Adrenal gland (tissue), 12 donors: ENCODE measurements around the gene GFOD1. TPM values are rescaled to one million over a fixed set of nuclear protein-coding genes. Genes with fewer than 3 reads are reported as not detected.

Experiments used
- DNase-seq, 7 donors: peaks; one replicate each; pipeline ENCODE4 v3.0.0-alpha.2; 2019 to 2020
- H3K27ac ChIP-seq, 5 donors: fragments of 200-600 bp; sonication (generic) in 4 of 5; 1 replicate in 3 of 5; 2 replicates in 2 of 5; pipeline versions ENCODE4 v1.5.1 to v1.8.0; 2016 to 2020; ENCODE audit warnings: mild to moderate bottlenecking in 1 of 5
- H3K27me3 ChIP-seq: fragments of 200-600 bp; 2 replicates; pipeline ENCODE4 v1.8.0; 2021
- H3K36me3 ChIP-seq, 2 donors: fragments of 200-600 bp; replicated peaks in 1 of 2; 1 replicate in 1 of 2; 2 replicates in 1 of 2; pipeline versions ENCODE4 v1.5.1 to v1.8.0; 2018 to 2022
- H3K4me1 ChIP-seq, 2 donors: fragments of 200-600 bp; replicated peaks in 1 of 2; 1 replicate in 1 of 2; 2 replicates in 1 of 2; pipeline versions ENCODE4 v1.5.1 to v1.8.0; 2018 to 2021
- H3K4me3 ChIP-seq, 4 donors: fragments of 200-600 bp; sonication (generic) in 3 of 4; one replicate each; pipeline ENCODE4 v1.5.1; 2016 to 2018
- H3K9me3 ChIP-seq, 3 donors: fragments of 200-600 bp; sonication (generic) in 1 of 3; replicated peaks in 1 of 3; 1 replicate in 2 of 3; 2 replicates in 1 of 3; pipeline versions ENCODE4 v1.5.1 to v1.8.0; 2016 to 2021
- CTCF ChIP-seq, 6 experiments: fragments of 450-650 bp in 4 of 6; fragments of 200-600 bp in 2 of 6; sonication (generic) in 1 of 6; IDR thresholded peaks; 1 replicate in 5 of 6; 2 replicates in 1 of 6; pipeline versions ENCODE4 v1.5.1 to v1.8.0; 2016 to 2021; ENCODE audit warnings: antibody characterized with exemption in 6 of 6, mild to moderate bottlenecking in 2 of 6, moderate library complexity in 1 of 6
- POLR2A ChIP-seq, 2 donors: fragments of 450-650 bp; IDR thresholded peaks; one replicate each; pipeline ENCODE4 v1.6.1; 2017; ENCODE audit warnings: antibody characterized with exemption in 2 of 2, mild to moderate bottlenecking in 2 of 2, moderate library complexity in 1 of 2
- WGBS, 4 donors: extraction: QIAGEN DNeasy Blood & Tissue Kit in 2 of 4; methylation state at CpG; one replicate each; pipeline versions ENCODE4 v1.1.5 to v1.1.7; 2013 to 2017; 5-methylcytosine and 5-hydroxymethylcytosine counted together
- intact Hi-C, 2 donors: fragments of 100-400 bp; cut with DNase I; formaldehyde crosslinking; loops; one replicate each; pipeline versions ENCODE4 v1.14.1 to v1.15.0; 2022 to 2023
- polyA plus RNA-seq, 3 donors: library from polyadenylated mRNA; stranded (reverse); fragments of 200-250 nt in 2 of 3; fragments of 350-450 nt in 1 of 3; fragmentation: Illumina TruSeq in 1 of 3; extraction: RNeasy Lipid Tissue Mini Kit (QIAGEN cat#74804) in 1 of 3; gene quantifications; one replicate each; pipeline ENCODE4 v1.2.3, GENCODE V29; 2013 to 2014
- total RNA-seq, 9 donors: library from RNA; depleted of rRNA in 4 of 9; stranded (reverse); fragments of >200 nt in 4 of 9; fragments of 120-200 nt in 1 of 9; fragmentation: NEBNext Ultra II Directional in 1 of 9; extraction: Animal tissue kit (Norgen Biotek cat#: 25700) in 1 of 9; gene quantifications; one replicate each; pipeline versions ENCODE4 v1.1.0 to v1.2.4, GENCODE V29; 2013 to 2023
- donor health status: healthy with polysubstance abuse.
- donor health status: Bipolar disorder and iron deficiency.
- donor health status: DM: yes; HTN: yes; CAD: no.
- donor health status: DM: no; HTN: no; CAD: no.
- donor health status: DM: no; HTN: no; CAD: no.
- donor health status: DM: yes; HTN: yes; CAD: no.

The GFOD1 gene
- total and polyA plus RNA-seq, 12 donors: 1.9 to 7.7 (median 4.1) TPM

DNA sequence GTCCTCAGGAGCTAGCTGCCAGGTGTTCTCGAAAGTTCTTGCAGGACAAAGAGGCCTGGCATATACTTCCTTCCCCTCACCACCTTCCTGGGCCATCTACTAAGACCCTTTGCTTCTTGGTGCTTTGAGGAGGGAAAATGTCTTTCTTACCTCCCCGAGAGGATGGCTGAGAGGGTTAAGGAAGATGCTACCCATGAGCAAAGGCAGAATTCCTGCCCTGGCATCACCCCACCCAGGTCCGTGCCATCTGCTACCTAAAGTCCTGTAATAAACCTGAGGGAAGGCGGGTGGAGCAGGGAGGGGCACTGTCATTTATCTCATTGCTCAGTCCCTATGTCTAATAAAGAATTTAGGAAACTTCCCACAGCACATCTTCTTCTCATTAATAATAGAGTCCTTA, 16.2 kb downstream of the GFOD1 start:
- intact Hi-C loops: loop anchor here in 1 of 2 donors (10.0 kb wide), 1 partner anchor 116 kb away; no protein-coding TSS in a partner anchor
- TF ChIP-seq POLR2A (IDR thresholded peaks at IDR 0.05): no peak
- no peak for TF ChIP-seq CTCF (IDR thresholded peaks at IDR 0.05)
- no peak overlapping the region for H3K4me3 ChIP-seq
- no peaks in the 10 kb centered on the region for H3K9me3 ChIP-seq
- DNase-seq: no peak
- no peak overlapping the region for H3K27ac ChIP-seq
- 65 to 70% (median 69%) methylated on average over 4 of the region's 4 CpGs for WGBS, 4 donors
- H3K36me3 ChIP-seq: no peaks in the 10 kb centered on the region
- no peaks in the 10 kb centered on the region for H3K27me3 ChIP-seq
- H3K4me1 ChIP-seq: no peaks in the 10 kb centered on the region

DNA sequence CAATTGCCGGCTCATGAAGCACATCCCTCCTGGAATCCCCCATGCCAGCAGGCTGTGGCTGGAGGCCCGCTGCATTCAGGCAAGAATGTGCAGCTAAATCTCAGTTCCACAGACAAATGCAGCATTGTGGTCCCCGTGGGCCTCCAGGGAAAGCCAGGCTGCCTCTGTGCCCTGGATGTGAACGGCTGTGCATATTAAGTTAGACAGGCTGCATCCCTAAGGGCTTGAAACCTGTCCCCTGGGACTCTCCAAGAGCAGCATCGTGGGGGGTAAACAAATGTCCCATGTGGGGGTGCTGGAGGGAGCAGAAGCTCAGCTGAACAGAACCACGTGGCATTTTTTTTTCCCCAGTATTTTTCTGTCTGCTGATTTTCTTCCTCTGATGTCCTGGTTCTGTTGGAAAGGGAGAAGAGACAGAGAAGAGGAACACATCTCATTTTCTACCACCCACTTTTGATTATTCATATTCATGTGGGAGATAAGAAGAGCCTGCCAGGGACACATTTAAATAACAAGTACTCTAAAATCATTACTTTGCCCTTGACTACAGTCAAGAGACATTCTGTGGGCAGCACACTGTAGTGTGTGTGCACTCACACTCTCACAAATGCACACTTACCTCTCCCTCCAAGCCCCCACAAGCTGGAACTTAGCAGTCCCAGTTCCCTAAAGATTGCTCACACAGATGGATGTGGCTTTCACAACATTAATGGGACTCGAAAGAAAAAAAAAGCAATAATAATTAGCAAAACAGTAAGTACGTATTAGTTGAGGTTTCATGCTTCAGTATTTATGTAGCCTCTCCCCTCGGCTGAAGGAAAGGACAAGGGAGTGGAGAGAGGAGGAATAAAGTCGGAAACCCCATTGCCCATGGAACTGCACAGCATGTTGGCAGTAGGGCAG, 16.9 kb downstream of the GFOD1 start:
- H3K27ac ChIP-seq: peak overlapping the region in 1 of 5 donors; percentile 22

GRCh38 chr6:13469693-13470092, 17.7 kb downstream of the GFOD1 start:
- Histone ChIP-seq H3K9me3 (no peaks in the 10 kb centered on the region), H3K4me1 (peaks cover 0 to 4% of the 10 kb centered on the region in 2 donors), H3K4me3 (no peak overlapping the region), H3K36me3 (no peaks in the 10 kb centered on the region), H3K27ac (no peak overlapping the region), H3K27me3 (no peaks in the 10 kb centered on the region)
- DNase-seq: no peak
- intact Hi-C loops: loop anchor here in 1 of 2 donors (10.0 kb wide), 1 partner anchor 115 kb away; no protein-coding TSS in a partner anchor
- TF ChIP-seq CTCF (IDR thresholded peaks at IDR 0.05) (no peak), POLR2A (IDR thresholded peaks at IDR 0.05) (no peak)
- 63 to 94% (median 78%) methylated on average over 2 of the region's 2 CpGs for WGBS, 4 donors

More for the DNA sequence above, 16.9 kb downstream of the GFOD1 start:
- Histone ChIP-seq H3K27me3 (no peaks in the 10 kb centered on the region), H3K4me1 (peaks cover 0 to 4% of the 10 kb centered on the region in 2 donors), H3K9me3 (no peaks in the 10 kb centered on the region), H3K4me3 (no peak overlapping the region), H3K36me3 (no peaks in the 10 kb centered on the region)
- WGBS, 4 donors: 62 to 71% (median 64%) methylated on average over 7 to 10 of the region's 10 CpGs
- no peak for DNase-seq
- intact Hi-C loops: loop anchor here in 1 of 2 donors (10.0 kb wide), 1 partner anchor 116 kb away; no protein-coding TSS in a partner anchor
- TF ChIP-seq CTCF (IDR thresholded peaks at IDR 0.05) (no peak), POLR2A (IDR thresholded peaks at IDR 0.05) (no peak)

- TF ChIP-seq POLR2A (IDR thresholded peaks at IDR 0.05) (no peak), CTCF (IDR thresholded peaks at IDR 0.05) (no peak)
- intact Hi-C loops: no loop called here
- Histone ChIP-seq H3K9me3 (no peaks in the 10 kb centered on the region), H3K4me1 (peaks cover 0 to 4% of the 10 kb centered on the region in 2 donors), H3K4me3 (no peak overlapping the region), H3K27me3 (no peaks in the 10 kb centered on the region), H3K36me3 (no peaks in the 10 kb centered on the region), H3K27ac (no peak overlapping the region)
- DNase-seq: no peak
- WGBS, 4 donors: 63 to 100% (median 78%) methylated on average over 1 of the region's 1 CpG
Observed at GRCh38 chr6:13468839-13469238, 18.6 kb downstream of the GFOD1 start.
